Stimulated activated CD4-positive, alpha-beta T cell treated with anti-CD3 and anti-CD28 coated beads, Interleukin-12 subunit alpha, Interleukin-12 subunit beta, amount 100 ng/mL, for 48 hours (primary cell): Measurements from ENCODE around the gene CHST7.

Source experiments
- DNase-seq, 3 donors: peaks; one replicate each; pipeline ENCODE4 v3.0.0-alpha.2; 2020; ENCODE audit warnings: low read depth in 2 of 3, low spot score in 1 of 3

CHST7 gene

DNA sequence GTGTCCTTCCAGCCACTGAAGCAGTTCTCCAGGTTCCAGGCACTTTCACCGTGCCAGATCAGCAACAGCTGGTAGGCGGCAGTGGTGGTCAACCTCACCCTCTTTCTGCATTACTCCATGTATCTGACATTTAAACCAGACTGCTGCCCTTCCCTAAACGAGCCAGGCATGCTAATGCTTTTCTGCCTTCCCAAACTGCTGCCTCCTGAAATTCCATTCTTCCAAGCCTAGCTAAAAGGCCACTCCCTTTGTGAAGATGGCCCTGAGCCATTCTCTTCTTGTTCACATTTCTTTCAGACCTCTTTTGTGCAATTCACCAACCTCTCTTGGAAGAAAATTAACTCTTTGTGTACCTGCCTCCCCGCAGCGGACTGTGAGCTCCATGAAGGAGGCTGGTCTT, 73.7 kb downstream of the CHST7 start:
- DNase-seq: no peak
